ENCODE measurements around the gene ASPSCR1. TPM values are rescaled to one million over a fixed set of nuclear protein-coding genes. Genes with fewer than 3 reads are reported as not detected.

ASPSCR1 gene
- total RNA-seq, 1 donor from 2014 or later = 24.1 TPM

GRCh38 chr17:82022981-82023446 lies 45.6 kb downstream of the ASPSCR1 start, which contains the start of gene LRRC45:
Gene LRRC45, plus strand, starts transcription at chr17:82023305. Its CDS starts 339 bp downstream, at chr17:82023644.
- DNase-seq (ENCODE audit: low spot score) = peak; percentile 100

DNA sequence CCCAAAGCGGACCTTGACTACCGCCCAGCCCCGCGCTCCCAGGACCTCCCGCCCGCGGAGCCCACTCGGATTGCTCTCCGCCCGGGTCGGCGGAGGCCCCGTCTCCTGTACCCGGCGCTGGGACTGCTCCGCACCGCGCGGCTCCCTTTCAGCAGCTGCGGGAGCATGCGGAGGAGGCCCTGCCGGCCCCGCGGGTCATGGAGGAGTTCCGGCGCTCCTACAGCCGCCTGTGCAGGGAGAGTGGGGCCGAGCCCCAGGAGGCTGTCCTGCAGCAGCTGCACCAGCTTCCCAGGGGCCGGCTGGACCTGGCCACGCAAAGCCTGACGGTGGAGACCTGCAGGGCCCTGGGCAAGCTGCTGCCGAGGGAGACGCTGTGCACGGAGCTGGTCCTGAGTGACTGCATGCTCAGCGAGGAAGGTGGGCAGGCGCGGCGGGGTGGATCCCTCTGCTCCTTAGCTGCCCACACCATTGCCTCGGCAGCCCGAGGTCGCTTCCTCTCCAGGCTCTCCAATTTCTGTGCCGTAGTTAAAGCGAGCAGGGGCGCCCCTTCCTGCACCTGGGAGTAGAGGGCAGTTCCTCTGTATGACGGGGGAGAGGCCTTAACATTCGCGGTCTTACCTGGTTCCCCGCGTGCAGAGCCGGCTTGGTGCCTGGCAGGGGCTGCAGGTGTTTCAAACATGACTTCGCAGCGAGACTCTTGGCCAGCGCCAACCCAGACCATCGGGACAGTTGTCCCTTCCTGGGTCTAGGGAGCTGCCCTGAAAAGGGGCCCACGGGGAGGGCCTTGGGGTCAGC lies 46.2 kb downstream of the ASPSCR1 start:
- DNase-seq (ENCODE audit: low spot score) = no peak

DNA sequence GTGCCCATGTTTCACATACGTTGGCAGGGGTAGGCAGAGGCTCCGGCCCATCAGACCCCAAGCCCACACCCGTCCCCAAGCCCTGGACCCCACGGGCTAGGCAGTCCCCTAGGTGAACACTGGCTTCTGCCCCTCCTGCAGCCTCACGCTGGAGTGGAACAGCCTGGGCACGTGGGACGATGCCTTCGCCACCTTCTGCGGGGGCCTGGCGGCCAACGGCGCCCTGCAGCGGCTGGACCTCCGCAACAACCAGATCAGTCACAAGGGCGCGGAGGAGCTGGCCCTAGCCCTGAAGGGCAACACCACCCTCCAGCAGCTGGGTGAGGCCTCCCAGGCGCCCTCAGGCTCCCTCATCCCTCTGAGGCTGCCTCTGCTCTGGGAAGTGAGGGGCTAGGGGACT lies 47.4 kb downstream of the ASPSCR1 start:
- DNase-seq (ENCODE audit: low spot score) = no peak

DNA sequence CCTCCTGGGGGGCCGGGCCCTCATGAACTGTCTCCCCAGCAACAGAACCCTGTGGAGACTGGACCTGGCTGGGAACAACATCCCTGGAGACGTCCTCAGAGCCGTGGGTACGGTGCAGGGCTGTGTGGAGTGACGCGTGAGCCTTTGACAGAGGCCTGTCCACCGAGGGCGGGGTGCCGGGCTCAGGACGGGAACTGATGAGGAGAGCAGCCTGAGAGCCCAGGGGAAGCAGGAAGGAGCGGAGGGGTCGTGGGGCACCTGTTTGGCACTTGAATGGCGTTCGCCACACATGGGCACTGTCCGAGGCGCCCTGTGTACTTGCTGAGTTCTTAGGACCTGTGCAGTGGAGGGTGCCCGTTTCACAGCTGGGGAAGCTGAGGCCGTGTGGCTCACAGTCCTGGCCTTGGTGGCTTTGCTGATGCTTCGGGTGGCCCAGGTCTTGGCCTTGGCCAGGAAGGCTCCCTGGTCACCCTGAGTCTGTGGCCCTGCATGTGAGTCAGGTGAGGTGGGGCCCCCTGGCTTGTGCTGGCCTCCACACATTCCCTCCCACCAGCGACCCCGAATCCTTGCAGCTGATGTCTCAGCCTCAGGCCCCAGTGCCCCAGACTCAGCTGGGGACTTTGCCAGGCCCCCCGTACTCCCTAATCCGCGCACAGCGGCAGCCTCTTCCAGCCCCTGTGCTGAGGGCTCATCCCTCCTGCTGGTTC lies 48.1 kb downstream of the ASPSCR1 start:
- DNase-seq (ENCODE audit: low spot score) = no peak

GRCh38 chr17:82028246-82028645 lies 50.8 kb downstream of the ASPSCR1 start:
- DNase-seq (ENCODE audit: low spot score) = no peak

DNA sequence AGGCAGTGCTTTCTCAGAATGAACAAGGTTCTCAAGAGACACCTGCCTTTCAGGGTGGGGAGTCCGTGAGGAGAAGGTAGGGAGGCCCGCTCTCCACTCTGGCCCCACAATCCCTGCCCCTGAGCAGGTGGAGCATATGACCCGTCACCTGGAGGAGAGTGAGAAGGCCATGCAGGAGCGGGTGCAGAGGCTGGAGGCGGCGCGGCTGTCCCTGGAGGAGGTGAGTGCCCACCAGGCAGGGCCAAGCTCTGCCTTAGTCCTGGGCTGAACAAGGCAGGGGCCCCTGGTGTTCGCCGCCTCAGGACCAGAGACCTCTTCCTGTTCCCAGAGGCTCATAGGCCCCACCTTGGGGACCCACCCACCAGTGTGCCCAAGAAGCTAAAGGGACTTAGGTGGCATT lies 51.5 kb downstream of the ASPSCR1 start:
- DNase-seq (ENCODE audit: low spot score) = no peak

- no peak for DNase-seq (ENCODE audit: low spot score)
These were observed 52.0 kb downstream of the ASPSCR1 start for GRCh38 chr17:82029391-82029790.

GRCh38 chr17:82029990-82030469 lies 52.6 kb downstream of the ASPSCR1 start:
- no peak for DNase-seq (ENCODE audit: low spot score)

- DNase-seq (ENCODE audit: low spot score) = peak; percentile 78
These were observed 53.3 kb downstream of the ASPSCR1 start for GRCh38 chr17:82030470-82031302.

- no peak for DNase-seq (ENCODE audit: low spot score)
These were observed 54.0 kb downstream of the ASPSCR1 start, which contains the start of gene RAC3 for GRCh38 chr17:82031303-82031884. Gene RAC3, plus strand, starts transcription at chr17:82031678. Its CDS starts 84 bp downstream, at chr17:82031762.

DNA sequence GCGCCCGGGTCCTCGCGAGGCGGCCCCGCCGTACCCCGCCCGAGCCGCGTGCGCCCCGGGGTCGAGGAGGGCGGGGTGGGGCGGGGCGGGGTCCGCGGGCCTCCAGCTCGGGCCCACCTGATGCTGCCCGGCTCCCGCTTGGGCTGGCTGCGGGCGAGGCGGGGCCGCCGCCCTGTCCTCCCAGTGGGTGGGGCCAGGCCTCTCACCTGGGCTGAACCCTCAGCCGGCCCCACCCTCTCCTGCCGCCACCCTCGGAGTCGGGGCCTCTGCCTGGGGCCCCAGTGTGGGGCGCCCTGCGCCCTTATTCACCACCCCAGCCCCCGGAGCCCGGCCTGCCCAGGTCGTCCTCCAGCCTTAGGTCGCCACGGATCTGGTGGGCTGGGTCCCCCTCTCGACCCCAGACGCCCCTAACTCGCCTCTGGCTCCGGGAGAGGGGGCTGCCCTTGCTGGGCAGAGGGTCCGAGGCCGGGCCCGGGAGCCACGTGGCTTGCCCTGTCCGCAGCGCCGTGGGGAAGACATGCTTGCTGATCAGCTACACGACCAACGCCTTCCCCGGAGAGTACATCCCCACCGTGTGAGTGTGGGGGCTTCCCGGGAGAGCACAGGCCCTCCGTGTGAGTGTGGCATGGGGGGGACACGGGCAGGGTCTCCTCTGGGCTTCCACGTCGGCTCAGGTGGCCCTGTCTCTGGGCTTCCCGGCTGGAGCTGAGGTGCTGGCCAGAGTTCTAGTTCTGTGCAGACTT lies 54.6 kb downstream of the ASPSCR1 start:
- DNase-seq (ENCODE audit: low spot score) = no peak

DNA sequence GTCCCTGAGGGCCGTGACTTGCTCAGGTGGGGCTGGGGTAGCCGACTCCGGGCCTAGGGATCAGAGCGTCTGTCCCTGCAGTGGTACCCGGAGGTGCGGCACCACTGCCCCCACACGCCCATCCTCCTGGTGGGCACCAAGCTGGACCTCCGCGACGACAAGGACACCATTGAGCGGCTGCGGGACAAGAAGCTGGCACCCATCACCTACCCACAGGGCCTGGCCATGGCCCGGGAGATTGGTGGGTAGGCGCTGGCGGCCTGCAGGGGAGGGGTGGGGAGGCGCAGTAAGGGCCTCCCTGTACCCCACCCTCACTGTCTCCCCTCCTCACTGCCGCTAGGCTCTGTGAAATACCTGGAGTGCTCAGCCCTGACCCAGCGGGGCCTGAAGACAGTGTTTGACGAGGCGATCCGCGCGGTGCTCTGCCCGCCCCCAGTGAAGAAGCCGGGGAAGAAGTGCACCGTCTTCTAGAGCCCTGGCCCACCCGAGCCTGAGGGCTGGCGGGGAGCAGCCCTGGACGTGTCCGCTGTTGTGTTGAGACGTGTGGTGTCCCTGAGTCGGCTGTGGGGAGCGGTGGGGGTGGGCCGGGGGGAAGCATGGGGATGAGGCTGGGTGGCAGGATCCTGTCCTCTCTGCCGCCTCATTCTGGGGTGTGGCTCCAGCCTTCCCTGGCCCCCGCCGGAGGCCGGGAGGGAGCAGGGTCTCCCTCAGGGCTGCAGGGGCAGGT lies 56.1 kb downstream of the ASPSCR1 start:
- no peak for DNase-seq (ENCODE audit: low spot score)

- DNase-seq (ENCODE audit: low spot score) = no peak
These were observed 57.1 kb downstream of the ASPSCR1 start for GRCh38 chr17:82034371-82035011.

- no peak for DNase-seq (ENCODE audit: low spot score)
These were observed 58.1 kb downstream of the ASPSCR1 start for GRCh38 chr17:82035488-82035887.

- DNase-seq (ENCODE audit: low spot score) = no peak
These were observed 58.7 kb downstream of the ASPSCR1 start for GRCh38 chr17:82035956-82036633.

DNA sequence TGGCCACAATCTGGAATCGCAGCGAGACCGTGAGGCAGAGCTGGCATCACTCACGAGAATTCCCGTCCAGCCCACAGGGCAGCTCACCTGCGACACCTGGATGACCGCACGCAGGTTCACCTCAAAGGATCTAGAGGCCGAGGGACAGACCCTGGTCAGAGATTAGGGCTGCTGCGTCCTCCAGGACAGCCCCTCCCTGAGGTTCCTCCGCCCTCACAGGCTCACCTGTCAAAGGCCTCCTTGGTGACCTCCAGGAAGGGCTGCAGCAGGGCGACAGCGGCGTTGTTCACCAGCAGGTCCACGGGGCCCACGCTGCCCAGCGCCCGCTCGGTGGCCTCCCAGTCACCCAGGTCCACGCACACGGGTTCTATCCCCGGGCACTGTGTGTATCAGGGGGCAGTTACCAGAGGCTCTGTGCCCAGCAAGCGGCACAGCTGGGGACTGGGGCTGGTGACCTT lies 59.2 kb downstream of the ASPSCR1 start:
- DNase-seq (ENCODE audit: low spot score) = no peak

GRCh38 chr17:82037092-82037888 lies 59.9 kb downstream of the ASPSCR1 start, which contains the start of gene DCXR:
Gene DCXR, minus strand, starts transcription at chr17:82037697. Its CDS starts 15 bp downstream, at chr17:82037682.
- DNase-seq (ENCODE audit: low spot score) = peak; percentile 98

DNA sequence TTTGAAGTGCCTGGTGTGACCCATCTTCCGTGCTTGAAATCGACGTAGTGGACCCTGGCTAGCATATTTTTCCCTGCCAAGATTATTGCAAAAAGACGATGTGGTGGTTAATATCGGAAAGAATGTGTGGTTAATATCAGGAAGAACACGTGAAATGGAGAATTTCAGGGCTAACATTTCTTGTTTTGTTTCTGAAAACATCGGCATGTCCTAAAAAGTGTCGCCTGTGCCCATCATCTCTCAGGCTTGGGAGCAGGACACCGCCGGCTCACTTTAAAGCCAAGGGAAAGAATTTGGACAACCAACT lies 60.4 kb downstream of the ASPSCR1 start:
- DNase-seq (ENCODE audit: low spot score) = no peak
